Activated CD8-positive, alpha-beta memory T cell treated with anti-CD3 and anti-CD28 coated beads, Interleukin-2, amount 50 U/mL, for 48 hours (primary cell): ENCODE data around the gene MTUS2.
"Not testable (repeated sequence)": the region's sequence is repeated elsewhere in the genome, so short reads cannot be mapped to it uniquely, and the experiment has no call there.

Experiments
- DNase-seq: peaks from one replicate; pipeline ENCODE4 v3.0.0-alpha.2; 2020

MTUS2 gene

DNA sequence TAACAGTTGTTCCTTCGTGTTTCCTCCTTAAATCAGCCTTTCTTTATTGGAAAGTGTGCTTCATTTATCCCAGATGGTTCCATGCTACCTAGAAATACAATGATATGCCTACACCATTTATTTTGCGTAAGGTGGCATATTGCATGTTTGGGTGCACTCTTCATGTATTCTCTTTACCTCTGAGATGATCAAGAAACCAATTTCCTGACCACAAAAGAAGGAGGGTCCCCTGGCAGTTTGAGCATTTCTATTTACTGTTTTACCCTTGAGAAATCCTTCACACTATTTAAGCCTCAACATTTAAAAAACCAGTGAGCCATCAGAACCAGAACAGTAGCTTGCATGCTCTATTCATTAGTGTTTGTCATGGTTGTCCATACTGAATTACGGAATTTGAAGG, 354.0 kb downstream of the MTUS2 start:
- no peak for DNase-seq

DNA sequence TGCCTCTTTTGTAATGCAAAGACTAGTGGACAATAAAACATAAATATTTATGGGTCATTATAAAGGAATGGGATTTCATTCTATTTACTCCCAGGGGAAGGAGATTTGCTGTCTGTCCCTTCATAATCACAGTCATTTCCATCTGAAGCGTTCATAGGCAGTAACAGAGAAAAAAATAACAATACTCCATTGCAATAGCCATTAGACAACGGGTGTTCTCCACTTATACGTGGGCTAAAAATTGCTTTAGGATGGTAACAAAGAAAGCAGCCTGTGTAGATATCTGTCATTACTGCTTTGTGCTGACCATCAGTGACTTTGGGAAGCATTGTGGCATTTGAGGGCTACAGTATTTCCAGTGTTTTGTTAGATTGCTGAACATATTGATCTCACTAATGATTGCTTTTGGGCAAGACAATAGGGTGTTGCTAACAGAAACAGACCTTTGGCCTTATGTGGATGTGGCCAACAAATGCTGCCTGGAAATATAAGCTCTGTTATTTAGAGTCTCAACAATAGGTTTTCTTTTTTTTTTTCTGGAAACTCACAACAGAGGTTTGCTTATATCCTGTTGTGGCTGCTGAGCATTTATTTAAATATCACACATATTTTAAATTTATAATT, 355.2 kb downstream of the MTUS2 start:
- DNase-seq: no peak

DNA sequence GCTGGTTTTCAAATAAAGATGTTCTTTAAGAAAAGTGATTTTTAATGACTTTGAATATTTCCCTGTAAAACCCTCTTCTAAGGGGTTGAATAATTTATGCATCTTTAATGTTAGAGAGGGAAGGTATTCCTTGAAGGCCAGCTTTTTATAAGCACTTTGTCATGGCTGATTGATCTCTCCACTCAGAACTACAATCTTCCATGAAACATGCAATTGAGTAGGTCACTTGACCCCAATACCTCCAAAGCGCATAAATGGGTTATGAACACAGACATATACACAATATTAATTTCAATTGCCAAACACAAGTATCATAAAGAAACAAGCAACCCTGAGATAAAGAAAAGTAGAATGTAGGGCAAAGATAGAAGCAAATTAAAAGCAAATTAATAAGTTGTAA, 359.9 kb downstream of the MTUS2 start:
- no peak for DNase-seq

DNA sequence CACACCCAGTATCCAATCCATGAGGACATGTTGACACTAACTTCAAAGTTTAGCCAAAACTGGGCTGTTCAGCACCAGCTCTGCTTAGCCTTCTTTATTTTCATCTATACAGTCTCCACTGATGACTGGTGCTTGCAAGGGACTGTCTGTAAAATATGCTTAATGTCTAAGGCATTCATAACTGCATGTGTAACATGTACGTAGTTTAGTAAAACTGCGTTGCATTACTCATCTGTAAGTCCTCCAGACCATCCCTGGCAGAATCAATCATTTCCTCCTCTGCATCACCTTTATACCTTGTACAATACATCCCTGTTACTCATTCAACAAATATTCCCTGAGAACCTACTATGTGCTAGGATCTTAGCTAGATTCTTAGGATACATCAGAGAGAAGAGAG, 362.1 kb downstream of the MTUS2 start:
- DNase-seq: no peak

DNA sequence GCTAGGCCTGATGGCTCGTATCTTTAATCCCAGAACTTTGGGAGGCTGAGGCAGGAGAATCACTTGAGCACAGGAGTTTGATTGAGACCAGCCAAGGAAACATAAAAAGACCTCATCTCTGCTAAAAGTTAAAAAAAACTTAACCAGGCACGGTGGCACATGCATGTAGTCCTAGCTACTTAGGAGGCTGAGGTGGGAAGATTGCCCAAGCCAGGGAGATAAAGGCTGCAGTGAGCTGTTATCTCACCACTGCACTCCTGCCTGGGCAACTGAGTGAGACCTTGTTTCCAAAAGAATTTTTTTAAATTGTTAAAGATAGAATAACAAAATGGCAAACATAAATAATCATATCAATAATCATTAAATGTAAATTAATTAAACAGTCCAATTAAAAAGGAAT, 365.8 kb downstream of the MTUS2 start:
- DNase-seq: no peak

DNA sequence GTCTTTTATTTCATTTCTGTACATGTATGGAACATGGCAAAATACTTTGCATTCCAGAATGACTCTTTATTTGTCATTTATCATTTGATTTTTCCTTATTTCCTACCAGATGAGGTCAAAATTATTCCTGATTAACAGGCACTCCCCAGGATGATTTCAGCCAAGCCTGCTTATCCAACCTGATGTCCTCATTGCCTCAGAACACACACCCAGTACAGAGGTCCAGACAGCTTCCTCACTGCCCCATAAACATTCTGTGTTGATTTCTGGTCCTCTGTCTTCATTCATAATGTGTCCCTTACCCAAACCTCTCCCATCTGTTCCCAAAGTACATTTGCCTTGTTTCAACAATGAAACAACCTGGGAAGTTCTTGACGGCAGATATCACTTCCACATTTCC, 367.4 kb downstream of the MTUS2 start:
- DNase-seq: no peak

DNA sequence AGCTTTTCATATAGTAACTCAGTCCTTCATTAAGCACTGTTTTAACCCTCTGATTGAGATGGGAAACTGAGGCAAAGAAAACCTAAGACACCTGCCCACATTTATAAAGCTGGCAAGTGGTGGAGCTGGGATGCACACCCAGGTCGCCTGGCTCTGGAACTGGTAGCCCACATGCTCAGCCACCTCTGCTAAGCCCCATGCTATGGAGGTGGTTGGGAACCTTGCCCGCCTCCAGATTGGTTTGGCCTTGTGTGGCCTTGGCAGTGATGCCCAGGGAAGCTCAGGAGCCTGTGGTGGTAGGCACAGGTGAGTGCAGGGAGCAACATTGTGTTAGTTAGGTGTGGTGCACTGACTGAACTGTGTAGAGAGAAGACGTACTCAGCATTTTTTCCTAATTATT, 370.2 kb downstream of the MTUS2 start:
- DNase-seq: no peak

DNA sequence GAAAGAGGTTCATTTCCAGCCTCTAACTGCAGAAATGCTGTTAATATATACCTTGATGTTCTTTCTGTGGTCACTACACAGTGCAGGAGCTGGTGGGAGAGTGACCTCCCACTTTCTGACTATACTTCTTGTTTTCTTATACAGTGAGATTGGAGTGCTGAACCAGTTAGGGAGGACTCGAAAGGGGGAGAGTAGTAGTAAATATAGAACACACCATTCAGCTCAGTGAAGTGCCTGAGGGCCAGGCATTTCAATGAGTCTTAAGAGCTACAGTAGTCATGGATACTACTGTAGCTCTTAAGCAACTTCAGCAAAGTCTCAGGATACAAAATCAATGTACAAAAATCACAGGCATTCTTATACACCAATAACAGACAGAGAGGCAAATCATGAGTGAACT, 372.9 kb downstream of the MTUS2 start:
- no peak for DNase-seq

DNA sequence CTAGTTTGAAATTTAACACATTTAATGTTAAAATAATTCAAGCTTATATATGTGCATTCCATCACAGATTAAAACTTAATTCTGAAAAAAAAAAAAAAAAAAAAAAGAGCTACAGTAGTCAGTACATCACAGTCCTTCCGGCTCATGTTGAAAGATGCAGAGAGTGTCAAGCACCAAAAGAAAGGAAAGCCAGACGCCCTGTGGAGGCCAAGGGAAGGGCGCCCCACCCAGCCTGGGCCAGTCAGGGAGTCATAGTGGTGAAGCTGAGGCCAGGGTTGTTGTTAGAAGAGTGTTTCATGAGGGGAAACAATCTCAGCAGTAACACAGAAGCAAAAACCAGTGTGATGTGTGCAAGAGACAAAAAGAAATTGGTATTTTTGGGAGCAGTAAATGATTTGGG, 375.3 kb downstream of the MTUS2 start:
- DNase-seq: no peak

DNA sequence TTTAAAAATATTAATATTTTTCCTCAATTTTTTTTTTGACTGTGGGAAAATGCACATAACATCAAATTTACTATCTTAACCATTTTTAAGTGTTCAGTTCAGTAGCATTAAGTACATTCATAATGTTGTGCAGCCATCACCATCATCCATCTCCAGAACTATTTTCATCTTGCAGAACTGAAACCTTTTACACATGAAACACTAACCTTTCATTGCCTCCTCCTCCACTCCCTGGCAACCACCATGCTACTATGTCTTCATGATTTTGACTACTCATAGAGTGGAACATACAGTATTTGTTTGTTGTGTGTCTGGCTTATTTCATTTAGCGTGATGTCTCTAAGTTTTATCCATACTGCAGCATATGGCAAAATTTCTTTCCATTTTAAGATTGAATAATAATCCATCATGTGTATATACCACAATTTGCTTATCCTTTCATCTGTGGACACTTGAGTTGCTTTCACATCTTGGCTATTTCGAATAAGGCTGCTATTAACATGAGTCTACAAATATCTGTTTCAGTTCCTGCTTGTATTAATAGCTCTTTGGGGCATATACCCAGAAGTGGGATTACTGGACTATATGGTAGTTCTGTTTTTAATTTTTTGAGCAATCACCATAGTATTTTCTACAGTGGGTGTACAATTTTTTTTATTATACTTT, 376.4 kb downstream of the MTUS2 start:
- no peak for DNase-seq

DNA sequence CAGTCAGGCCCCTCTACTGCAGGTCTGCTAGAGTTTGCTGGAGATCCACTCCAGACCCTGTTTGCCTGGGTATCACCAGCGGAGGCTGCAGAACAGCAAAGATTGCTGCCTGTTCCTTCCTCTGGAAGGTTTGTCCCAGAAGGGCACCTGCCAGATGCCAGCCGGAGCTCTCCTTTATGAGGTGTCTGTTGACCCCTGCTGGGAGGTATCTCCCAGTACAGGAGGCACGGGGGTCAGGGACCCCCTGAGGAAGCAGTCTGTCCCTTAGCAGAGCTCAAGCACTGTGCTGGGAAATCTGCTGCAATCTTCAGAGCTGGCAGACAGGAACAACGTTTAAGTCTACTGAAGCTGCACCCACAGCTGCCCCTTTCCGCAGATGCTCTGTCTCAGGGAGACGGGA, 382.6 kb downstream of the MTUS2 start:
- DNase-seq: not testable (repeated sequence)

DNA sequence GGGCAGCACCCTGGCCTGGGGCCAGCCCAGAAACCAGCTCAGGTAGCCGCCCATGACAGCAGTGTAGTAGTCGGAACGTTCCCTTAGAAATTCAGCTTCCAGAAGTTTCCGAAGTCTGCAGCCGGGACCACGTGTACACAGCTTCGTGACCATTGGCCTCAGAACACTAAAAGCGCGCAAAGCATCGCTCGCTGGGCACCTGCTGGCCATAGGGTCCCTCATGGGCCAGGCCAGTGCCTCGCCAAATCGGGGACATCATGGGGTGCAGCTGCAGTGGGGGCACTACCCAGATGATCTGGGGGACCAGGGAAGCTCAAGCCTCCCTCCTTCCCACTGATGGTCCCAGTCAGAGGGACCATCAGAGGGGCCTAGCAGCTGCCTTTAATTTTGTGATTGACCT, 384.5 kb downstream of the MTUS2 start:
- no peak for DNase-seq

DNA sequence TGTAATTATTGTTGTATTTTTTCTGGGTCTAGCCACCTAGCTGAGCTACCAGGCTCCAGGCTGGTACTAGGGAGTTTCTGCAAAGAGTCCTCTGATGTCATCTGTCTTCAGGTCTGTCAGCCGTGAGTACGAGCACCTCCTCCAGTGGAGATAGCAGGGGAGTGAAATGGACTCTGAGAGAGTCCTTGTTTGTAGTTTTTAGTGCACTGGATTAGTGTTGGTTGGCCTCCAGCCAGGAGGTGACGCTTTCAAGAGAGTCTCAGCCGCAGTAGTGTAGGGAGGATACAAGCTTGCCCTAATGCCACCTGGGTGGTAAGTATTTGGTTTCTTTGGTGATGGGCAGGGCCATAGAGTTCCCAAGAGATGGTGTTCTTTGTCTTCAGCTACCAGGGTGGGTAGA, 390.5 kb downstream of the MTUS2 start:
- no peak for DNase-seq

DNA sequence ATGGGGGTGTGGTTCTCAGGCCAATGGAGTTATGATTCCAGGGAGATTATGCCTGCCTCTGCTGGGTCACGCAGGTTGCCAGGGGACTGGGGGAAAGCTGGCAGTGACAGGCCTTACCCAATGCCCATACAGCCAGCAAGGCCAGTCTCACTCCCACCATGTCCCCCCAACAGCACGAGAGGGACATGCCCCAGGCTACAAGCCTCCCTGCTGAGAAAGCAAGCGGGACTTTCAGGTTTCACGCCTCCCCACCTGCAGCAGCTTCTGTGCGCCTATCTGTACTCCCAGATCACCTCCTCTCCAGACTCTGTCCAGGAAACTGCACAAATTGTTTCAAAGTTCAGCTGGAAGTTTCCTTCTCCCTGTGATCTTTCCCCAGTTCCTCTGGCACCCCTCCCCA, 391.0 kb downstream of the MTUS2 start:
- not testable (repeated sequence) for DNase-seq

DNA sequence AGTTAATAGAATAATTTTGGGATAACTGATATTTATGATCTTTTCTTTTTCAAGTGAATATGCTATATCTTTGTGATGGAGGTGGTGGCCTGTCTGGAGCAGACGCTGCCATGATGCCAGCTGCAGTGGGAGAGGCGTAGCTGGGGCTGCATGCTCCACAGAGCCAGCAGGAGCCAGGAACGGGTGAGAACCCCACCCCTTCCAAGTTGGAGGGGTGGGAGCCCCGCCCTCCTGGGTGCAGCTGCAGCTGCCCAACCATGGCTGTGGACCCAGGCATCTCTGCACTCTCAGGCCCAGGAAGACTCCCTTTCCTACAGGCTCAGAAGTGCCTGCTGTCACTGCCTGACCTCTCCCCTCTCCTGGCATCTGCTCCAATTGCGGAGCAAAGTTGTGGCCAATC, 402.3 kb downstream of the MTUS2 start:
- no peak for DNase-seq

DNA sequence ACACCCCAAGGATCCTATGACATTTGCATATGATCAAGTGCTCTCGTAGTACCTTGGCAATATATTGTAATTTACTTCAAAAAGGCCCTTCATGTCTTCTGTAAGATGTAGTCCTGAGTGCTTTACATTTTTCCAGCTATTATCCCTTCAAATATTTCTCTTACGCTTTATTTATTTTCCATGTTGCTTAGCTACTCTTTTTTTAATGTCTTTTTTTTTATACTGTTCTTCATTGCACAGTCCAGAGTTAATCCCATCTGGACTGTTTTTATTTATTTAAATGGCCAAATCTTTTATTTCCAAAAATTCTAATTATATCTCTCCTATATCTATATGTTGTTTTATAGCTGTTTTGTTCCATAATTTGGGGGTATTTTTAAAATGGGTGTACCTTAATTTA, 404.1 kb downstream of the MTUS2 start:
- no peak for DNase-seq

DNA sequence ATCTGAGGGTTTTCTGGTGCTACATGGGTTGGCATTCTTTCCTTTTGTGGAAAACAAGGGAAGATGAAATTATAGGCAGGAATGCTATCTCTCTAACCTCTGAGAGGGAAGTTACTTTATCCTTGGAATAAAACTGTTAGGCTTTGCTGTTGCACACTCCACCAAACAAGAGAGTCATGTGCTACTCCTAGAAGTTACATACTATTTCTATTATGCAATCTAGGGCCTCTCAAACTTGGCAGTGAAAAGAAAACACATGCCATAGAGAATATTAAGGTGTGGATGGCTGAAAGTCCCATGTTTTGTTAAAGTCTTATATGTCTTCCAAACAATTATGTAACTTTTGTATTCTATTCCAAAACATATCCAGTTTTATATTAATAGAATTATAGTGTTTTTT, 407.4 kb downstream of the MTUS2 start:
- DNase-seq: no peak

DNA sequence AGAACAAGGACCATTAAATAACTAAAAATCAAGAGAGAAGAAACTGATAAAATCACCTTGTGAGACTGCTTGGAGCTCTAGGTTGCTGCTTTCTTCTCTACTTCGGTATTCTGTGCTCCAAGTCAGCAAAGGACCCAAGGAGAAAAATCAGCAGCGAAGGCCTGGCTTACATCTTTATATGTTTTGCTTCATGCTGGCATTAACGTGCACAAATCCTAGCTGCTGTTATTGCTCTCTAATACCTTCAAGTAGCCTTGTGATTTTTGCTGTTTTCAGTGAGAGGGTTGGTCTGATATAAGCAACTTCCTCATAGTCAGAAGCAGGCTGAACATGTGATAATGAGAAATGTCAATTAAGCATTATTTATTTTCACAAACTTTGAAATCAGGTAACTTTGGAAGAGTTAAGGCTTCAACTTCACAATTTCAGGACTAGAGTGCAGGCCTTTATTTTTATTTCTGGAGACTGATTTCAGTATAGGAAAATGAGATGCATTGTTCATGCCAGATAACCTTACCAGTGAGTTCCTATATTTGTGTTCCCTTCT, 410.2 kb downstream of the MTUS2 start:
- no peak for DNase-seq

DNA sequence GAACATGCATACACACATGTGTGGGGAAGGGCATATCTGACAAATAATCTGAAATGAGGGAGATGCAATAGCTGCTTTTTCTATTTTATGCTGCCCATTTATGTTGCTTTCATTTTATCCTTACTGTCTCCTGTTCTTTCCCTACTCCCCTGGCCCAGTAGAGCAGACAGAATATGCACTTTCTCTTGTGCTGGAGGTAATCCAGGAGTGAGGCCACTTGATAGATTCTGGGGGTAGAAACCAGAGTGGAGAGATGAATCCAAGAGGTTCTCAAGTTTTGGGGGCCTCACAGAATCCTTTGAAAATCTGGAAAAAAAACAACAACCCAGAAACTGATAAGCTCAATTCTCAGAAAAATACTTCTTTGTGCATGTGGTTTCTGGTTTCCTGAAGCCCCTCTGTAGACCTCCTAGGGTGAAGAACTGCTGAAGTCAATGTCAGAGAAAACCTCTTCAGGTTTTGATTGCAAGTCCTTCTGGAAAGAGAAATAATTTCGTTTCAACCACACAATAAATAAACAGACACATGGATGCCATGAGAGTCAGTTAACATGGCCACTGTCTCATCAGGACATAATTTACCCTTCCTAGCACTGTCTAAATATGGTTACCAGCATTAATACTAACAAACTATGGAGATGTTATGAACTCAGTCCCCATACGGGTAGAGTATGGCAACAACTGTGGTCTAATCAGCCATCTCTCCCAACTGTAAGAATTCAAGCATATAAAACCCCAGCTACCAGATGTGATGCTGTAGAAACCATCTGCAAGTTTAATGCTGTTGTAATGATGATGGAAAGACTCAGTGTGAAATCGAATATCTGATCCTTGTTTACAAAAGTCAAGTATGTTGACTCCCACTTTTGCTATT, 419.8 kb downstream of the MTUS2 start:
- no peak for DNase-seq

DNA sequence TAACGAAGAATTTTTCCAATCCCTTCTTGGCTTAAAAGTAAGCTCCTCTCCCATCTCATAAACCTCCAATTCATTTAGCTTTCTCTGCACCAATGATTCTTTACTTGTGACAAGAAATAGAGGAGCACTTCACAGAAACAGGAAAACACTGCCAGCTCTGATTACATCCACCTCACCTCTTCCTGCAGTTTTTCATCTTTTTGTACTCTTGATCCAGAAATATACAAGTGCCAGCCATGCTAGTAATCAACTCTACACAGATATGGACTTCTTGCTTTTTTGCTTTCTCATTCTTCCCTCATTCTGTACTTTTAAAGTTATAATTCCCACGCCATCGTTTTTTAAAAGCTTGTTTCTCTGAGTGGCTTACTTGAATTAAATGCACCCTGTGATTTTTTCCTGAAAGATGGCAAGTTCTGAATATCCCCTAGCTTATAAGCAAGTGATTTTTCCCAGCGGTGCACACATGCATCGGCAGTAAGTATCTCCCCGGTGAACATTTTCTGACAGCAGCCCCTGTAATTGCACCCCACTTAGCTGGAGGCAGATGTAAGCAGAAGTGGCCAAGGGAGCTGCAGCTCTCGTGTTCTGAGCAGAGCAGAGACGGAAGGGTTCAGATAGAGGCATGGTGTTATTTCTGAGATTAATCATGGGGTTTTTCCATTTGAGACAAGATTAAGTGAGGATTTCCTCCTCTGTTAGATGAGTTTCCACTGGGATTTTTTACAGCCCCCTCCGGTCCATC, 434.7 kb downstream of the MTUS2 start:
- no peak for DNase-seq

DNA sequence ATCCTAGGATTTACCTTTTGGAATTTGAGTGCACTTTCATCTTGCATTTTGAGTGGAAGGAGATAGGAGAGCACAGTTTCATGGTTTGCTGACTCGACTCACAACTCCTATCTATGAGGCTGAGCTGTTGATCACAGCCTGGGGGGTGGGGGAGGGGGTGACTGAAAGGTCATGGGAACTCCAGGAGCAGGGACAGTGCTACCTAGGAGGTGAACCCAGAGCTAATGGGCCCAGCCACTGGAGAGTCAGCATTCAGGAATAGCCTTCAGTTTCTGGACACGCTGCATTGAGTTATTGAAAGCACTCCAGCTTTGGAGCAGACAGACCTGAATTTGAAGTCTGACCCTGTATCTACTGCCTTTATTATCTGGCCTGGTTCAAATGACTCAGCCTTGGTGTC, 435.4 kb downstream of the MTUS2 start:
- DNase-seq: no peak

DNA sequence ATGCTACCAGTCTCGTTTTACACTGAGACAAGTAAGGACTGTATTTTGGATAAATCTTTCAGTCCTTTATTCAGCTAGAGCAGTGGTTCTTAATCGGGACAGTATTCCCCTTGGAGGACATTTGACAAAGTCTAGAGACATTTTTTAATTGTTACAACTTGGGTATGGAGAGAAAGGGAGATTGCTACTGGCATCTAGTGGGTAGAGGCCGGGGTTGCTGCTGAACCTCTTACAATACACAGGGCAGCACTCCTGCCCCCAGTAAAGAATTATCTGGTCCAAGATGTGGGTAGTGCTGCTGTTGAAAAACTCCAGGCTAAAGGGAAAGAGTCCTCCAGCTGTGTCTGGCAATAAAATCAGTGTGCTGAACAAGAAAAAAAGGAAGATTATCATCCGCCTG, 440.5 kb downstream of the MTUS2 start:
- DNase-seq: no peak

DNA sequence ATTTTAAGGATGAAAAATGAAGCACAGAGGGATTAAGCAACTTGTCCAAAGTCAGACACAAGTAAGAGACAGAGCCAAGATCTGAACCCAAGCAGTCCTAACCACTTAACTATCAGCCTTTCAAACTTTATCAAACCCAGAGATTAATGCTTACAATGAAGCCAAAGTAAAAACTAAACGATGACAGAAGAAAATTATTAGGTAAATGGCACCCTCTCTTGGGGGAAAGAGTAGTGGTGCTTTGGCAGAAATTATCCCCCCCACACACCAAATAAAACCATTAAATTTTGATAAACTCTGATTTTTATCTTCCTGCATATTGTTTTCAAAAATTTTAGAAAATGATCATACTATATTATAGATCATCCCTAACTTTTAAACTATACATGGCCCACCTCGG, 446.1 kb downstream of the MTUS2 start:
- no peak for DNase-seq
